HFFc6 (cell line): Measurements from ENCODE around the gene CEP170B. TPM values are rescaled to one million over a fixed set of nuclear protein-coding genes. Genes with fewer than 3 reads are reported as not detected.

Experiments
- DNase-seq: peaks from one replicate; pipeline ENCODE4 v3.0.0-alpha.2; 2018
- H3K27ac Mint-ChIP-seq: 2 replicates; pipeline ENCODE4 v1.8.0; 2020; ENCODE audit warnings: mild to moderate bottlenecking, mixed read lengths
- H3K27me3 Mint-ChIP-seq: 2 replicates; pipeline ENCODE4 v1.8.0; 2021; ENCODE audit warnings: mild to moderate bottlenecking, moderate library complexity, mixed read lengths; ENCODE audit not compliant: insufficient read depth
- H3K36me3 Mint-ChIP-seq: 2 replicates; pipeline ENCODE4 v1.8.0; 2021; ENCODE audit warnings: low read depth, mixed read lengths
- H3K4me1 Mint-ChIP-seq: 2 replicates; pipeline ENCODE4 v1.8.0; 2020; ENCODE audit warnings: low read depth, mixed read lengths
- H3K4me3 Mint-ChIP-seq: 2 replicates; pipeline ENCODE4 v1.8.0; 2020; ENCODE audit warnings: mild to moderate bottlenecking, moderate library complexity, mixed read lengths
- H3K9me3 Mint-ChIP-seq: 2 replicates; pipeline ENCODE4 v1.8.0; 2020; ENCODE audit warnings: mild to moderate bottlenecking, mixed read lengths
- total RNA-seq, 6 experiments: library from RNA; stranded (reverse); fragmentation: NEBNext Ultra II Directional; extraction: Animal tissue kit (Norgen Biotek cat#: 25700); gene quantifications; 2 replicates in 1 of 6; 3 replicates in 5 of 6; pipeline ENCODE4 v1.2.3, GENCODE V29; 2021
- TF ChIP-seq, protein P1 (sequence below): fragments of 200-600 bp; sonication (generic); IDR thresholded peaks from 2 replicates; pipeline ENCODE4 v1.5.0; 2021; ENCODE audit warnings: antibody characterized with exemption, mild to moderate bottlenecking

The CEP170B gene
- total RNA-seq, 6 experiments from 2014 or later = 29.9 to 34.9 (median 32.0) TPM

- peaks cover 15% of the 10 kb centered on the region for H3K36me3 Mint-ChIP-seq
- no peak for DNase-seq
- 0 out of 2 replicates have a peak, but pooled peaks cover 5% of the 10 kb centered on the region for H3K4me1 Mint-ChIP-seq
- TF ChIP-seq, protein P1, sequence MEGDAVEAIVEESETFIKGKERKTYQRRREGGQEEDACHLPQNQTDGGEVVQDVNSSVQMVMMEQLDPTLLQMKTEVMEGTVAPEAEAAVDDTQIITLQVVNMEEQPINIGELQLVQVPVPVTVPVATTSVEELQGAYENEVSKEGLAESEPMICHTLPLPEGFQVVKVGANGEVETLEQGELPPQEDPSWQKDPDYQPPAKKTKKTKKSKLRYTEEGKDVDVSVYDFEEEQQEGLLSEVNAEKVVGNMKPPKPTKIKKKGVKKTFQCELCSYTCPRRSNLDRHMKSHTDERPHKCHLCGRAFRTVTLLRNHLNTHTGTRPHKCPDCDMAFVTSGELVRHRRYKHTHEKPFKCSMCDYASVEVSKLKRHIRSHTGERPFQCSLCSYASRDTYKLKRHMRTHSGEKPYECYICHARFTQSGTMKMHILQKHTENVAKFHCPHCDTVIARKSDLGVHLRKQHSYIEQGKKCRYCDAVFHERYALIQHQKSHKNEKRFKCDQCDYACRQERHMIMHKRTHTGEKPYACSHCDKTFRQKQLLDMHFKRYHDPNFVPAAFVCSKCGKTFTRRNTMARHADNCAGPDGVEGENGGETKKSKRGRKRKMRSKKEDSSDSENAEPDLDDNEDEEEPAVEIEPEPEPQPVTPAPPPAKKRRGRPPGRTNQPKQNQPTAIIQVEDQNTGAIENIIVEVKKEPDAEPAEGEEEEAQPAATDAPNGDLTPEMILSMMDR = no peak
- no peak overlapping the region for H3K27ac Mint-ChIP-seq
- H3K9me3 Mint-ChIP-seq = no peaks in the 10 kb centered on the region
- no peak overlapping the region for H3K4me3 Mint-ChIP-seq
- peaks cover 11% of the 10 kb centered on the region for H3K27me3 Mint-ChIP-seq
These were observed 70.9 kb downstream of the CEP170B start for GRCh38 chr14:104935955-104936354.

DNA sequence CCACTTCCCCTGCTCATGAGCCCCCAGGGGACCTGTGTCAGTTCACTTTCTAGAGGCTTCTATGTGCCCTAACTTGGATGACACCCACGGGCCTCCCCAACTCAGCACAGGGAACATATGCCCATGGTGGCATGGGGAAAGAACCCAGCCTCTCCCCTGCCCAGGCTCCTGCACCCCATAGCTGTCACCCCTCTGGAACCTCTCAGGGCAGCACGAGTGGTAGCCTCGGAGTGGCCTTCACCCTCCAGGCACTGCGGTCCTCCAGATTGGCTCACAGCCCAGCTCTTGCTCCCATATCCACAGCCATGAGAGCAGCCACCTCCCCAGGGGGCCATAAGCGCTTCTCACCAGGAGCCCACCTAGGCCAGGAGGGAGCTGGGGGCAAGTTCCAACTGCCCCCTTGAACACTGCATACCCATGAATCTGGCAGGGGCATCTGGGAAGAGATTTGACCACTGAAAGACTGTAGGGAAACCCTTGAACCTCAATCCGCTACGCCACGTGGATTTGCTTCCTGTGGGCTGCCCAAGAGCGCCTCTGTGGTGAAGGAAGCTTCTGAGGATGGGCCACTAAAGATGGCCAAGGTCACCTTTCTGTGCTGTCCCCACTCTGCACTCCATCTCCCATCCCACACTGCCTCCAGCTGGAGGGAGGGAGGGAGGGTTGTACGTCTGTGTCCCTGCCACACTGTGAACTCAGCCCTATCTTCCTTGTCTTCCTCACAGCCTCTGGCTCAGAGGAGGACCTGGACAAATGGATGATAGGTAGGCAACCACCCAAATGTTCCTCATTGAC is 71.5 kb downstream of the CEP170B start:
- H3K9me3 Mint-ChIP-seq = no peaks in the 10 kb centered on the region
- no peak overlapping the region for H3K27ac Mint-ChIP-seq
- H3K4me3 Mint-ChIP-seq = no peak overlapping the region
- TF ChIP-seq, protein P1 = no peak
- no peak for DNase-seq
- peaks cover 17% of the 10 kb centered on the region for H3K36me3 Mint-ChIP-seq
- H3K4me1 Mint-ChIP-seq = 0 out of 2 replicates have a peak, but pooled peaks cover 5% of the 10 kb centered on the region
- H3K27me3 Mint-ChIP-seq = peaks cover 11% of the 10 kb centered on the region; the same call in 1 of the 2 replicates

DNA sequence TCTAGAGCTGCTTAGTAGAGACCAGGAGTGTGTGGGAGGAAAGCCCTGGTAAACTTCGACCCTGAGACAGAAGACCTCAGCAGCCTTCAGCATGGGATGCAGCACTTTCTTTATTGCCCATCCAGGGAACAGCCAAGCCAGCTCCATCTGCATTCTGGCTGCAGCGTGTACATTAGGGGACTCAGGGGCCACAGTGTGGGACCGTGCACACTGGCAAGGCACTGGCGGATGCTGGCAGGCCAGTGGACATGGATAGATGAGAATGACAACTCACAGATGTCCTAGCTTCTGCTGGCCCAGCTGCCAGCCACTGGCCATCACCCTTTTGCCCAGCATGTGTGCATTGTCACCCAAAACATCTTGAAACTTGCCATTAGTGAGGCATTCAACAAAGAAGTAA is 72.1 kb downstream of the CEP170B start:
- H3K36me3 Mint-ChIP-seq = peaks cover 17% of the 10 kb centered on the region
- H3K9me3 Mint-ChIP-seq = no peaks in the 10 kb centered on the region
- 0 out of 2 replicates have a peak, but pooled peaks cover 5% of the 10 kb centered on the region for H3K4me1 Mint-ChIP-seq
- H3K27me3 Mint-ChIP-seq = peaks cover 11% of the 10 kb centered on the region; the same call in 1 of the 2 replicates
- H3K27ac Mint-ChIP-seq = no peak overlapping the region
- H3K4me3 Mint-ChIP-seq = no peak overlapping the region
- TF ChIP-seq, protein P1 = no peak
- no peak for DNase-seq

GRCh38 chr14:104937694-104938365 is 72.8 kb downstream of the CEP170B start:
- TF ChIP-seq, protein P1 = no peak
- Mint-ChIP-seq H3K4me3 (no peak overlapping the region), H3K27me3 (peaks cover 11% of the 10 kb centered on the region; the same call in 1 of the 2 replicates), H3K4me1 (0 out of 2 replicates have a peak, but pooled peaks cover 5% of the 10 kb centered on the region), H3K9me3 (no peaks in the 10 kb centered on the region), H3K36me3 (peaks cover 17% of the 10 kb centered on the region), H3K27ac (no peak overlapping the region)
- no peak for DNase-seq

- Mint-ChIP-seq H3K9me3 (no peaks in the 10 kb centered on the region), H3K27ac (no peak overlapping the region), H3K4me3 (no peak overlapping the region), H3K36me3 (peaks cover 17% of the 10 kb centered on the region), H3K4me1 (0 out of 2 replicates have a peak, but pooled peaks cover 5% of the 10 kb centered on the region), H3K27me3 (peaks cover 11% of the 10 kb centered on the region; the same call in 1 of the 2 replicates)
- DNase-seq = no peak
- TF ChIP-seq, protein P1 = no peak
These were observed 73.4 kb downstream of the CEP170B start for GRCh38 chr14:104938436-104938835.
